Stimulated activated CD4-positive, alpha-beta T cell treated with anti-CD3 and anti-CD28 coated beads, Interleukin-12 subunit alpha, Interleukin-12 subunit beta, amount 100 ng/mL, for 4 hours (primary cell): Measurements from ENCODE around the gene ARMS2.
A peak's percentile ranks its signal among the peaks of the same experiment; 100 is the strongest.

Experiments
- DNase-seq: peaks from one replicate; pipeline ENCODE4 v3.0.0-alpha.2; 2020

ARMS2 gene, protein sequence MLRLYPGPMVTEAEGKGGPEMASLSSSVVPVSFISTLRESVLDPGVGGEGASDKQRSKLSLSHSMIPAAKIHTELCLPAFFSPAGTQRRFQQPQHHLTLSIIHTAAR

GRCh38 chr10:122454603-122455080, at the start of gene ARMS2:
Gene ARMS2 (plus strand): TSS chr10:122454653. CDS start chr10:122454728, 75 bp downstream.
- DNase-seq, result no peak

GRCh38 chr10:122407375-122408125, 46.9 kb upstream of the ARMS2 start:
- DNase-seq, result peak; percentile 19

DNA sequence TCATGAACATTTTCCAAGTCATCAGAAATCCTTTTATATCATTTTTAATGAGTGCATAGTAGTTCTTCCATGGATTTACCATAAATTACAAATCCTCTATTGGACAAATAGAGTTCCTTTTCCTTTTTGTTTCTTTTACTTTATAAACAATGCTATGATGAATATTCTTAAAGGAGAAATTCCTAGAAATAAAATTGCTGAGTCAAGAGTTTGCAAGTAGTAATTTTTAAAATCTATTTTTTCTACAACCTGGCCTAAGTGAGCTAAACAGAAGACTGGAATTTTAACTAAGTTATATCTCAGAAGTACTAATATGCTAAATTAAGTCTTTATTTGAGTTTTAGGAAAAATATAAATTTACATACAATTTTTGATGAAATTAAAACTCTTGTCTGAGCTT, 41.1 kb upstream of the ARMS2 start:
- no peak for DNase-seq

GRCh38 chr10:122417667-122418066, 36.8 kb upstream of the ARMS2 start:
- DNase-seq, result no peak

- DNase-seq, result no peak
These were observed 35.4 kb upstream of the ARMS2 start for GRCh38 chr10:122419016-122419415.

DNA sequence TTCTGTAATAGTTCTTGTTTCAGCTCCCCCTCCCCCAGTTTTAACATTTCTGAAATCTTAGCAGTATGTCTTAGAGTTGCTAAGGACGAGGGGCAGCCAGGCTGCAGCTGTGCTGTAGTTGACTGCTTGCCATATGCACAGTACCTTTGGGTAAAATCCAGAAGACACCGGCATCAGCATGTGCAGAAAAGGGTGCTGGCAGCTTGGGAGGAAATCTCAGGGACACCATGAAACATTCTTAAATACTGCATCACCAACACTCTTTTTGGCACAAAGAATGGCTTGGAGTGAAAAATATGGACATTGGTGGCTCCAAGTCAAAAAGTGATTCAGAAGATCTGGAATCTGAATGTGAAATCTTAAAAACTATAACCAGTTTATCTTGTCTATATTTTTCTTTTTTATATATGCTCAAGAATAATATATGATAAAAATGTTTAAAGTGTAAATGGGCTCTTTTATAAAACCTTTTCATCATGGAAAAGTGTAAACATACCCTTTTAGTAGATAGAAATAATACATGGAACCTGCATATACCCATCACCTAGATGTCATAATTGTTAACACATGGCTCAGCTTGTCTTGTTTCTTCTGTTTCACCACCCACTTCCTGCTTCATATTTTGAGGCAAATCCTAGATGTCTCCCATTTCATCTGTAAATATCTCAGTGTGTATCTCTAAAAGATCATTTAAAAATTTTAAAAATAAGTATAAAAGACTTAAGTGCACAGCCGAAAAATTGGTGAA, 34.4 kb upstream of the ARMS2 start:
- DNase-seq, result no peak

DNA sequence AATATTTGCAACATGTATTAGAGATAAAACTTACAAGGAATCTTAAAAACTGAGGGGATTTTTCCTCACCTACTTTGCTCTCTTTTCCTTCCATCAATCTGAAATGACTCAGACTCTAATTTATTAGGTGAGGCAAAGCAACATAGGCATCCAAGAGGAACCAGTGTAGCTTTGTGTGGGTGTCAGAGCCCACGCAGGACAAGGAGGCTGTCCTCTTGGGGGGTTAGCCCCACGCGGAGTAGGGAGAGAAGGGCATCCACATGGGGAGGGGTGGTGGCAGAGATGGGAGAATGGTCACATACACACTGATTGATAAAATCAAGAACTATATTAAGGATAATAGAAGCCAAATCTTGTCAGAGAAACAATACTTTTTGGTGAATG, 33.8 kb upstream of the ARMS2 start:
- DNase-seq, result no peak

DNA sequence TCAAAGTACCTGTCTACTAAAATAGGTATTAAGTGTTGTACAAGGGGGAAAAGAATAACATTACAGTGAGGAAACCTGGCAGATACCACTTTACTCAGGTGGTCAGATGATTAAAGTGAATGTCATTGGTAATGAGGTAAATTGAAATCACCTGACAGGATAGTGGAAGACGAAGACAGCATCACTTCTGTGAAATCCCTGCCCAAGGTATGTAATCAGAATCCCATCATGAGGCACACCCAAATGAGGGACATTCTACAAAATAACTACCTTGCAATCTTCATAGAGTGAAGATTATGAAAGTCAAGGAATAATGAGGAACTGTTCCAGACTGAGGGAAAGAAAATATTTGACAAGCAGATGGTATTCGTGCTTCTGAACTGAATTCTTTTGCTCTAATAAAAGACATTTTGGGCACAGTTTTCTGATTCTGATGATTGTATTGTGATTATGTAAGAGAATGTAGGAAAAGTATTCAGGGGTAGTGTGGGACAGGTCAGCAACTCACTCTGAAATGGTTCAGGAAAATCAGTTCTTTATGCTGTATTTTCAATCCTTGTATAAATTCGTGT, 33.3 kb upstream of the ARMS2 start:
- no peak for DNase-seq

- DNase-seq, result no peak
These were observed 32.7 kb upstream of the ARMS2 start for GRCh38 chr10:122421742-122422141.

- no peak for DNase-seq
These were observed 32.0 kb upstream of the ARMS2 start for GRCh38 chr10:122422266-122422989.

DNA sequence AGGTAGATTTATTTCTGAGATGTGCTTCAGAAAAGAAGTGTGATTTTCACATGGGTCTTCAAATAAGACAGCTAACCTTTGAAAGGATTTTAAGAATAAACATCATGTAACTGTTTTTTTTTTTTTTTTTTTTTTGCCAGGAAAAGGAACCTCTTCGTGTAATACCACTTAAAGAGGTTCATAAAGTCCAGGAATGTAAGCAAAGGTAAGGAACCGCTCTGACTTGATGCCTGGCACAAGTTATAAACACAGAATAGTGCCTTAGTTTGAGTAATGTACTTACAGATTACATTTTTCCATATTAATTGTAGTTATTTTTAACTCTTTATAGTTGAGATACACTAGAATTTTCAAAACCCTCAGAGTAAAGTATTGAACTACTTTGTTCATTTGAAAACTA, 30.4 kb upstream of the ARMS2 start:
- no peak for DNase-seq

GRCh38 chr10:122426829-122427228, 27.6 kb upstream of the ARMS2 start:
- no peak for DNase-seq

DNA sequence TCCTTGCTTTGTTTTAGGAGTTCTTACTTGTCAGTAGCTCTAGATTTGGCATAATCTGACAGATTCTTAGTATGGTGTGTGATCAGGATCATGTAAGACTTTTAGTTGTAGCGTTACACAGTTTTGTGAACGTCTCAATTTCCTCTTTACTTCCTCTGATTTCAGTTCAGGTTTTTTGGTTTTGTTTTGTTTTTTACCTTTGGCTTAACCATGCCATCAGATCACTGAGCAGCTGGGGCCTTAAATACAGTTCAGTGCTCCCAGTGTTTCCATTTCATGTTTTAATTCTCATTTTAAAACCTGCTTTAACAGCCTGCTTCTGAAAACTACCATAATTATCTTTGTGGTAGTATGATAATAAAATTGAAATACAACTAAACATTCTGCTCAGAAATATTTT, 27.2 kb upstream of the ARMS2 start:
- no peak for DNase-seq

DNA sequence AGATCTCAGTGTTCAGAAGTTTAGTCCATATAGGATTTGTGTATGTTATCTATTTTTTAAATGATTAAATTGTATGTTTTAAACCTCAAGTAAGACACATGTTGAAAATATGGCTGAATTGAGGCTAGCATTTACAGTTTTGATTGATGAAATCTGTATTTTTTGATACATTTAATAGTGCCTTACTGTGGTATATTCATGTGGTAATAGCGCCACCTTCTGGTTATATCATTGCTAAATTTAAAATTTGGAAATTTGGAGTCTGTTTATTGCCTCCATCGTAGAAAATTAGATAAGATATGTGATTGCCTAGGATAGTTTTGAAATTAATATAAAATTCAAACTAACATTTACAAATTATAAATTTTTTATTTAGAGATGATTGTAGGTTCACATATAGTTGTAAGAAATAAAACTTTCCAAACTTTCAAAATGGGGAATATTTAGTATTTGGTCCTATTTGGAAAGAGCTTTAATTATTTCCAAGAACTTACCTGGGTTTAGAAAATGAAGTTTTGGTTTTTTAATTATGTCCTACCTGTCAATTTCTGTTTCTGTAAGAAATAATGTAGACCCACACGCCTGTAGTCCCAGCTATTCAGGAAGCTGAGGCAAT, 19.1 kb upstream of the ARMS2 start:
- DNase-seq, result no peak

- no peak for DNase-seq
These were observed 12.5 kb upstream of the ARMS2 start for GRCh38 chr10:122441961-122442360.

DNA sequence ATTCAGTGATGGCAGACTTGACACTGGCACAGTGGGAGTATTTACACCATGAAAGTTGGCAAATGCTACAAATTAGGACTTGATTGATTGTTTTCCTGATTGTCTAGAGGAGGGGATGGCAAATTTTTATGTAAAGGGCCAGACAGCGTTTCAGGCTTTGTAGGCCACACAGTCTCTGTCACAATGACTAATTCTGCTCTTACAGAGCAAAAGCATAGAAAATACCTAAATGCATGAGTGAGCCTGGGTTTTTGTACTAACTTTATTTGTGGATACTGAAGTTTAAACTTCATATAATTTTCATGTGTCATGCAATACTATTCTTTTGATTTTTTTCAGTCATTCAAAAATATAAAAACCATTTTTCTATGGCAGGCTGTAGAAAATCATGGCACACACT, 9.0 kb upstream of the ARMS2 start:
- no peak for DNase-seq

- DNase-seq, result no peak
These were observed 8.5 kb upstream of the ARMS2 start for GRCh38 chr10:122445904-122446303.

DNA sequence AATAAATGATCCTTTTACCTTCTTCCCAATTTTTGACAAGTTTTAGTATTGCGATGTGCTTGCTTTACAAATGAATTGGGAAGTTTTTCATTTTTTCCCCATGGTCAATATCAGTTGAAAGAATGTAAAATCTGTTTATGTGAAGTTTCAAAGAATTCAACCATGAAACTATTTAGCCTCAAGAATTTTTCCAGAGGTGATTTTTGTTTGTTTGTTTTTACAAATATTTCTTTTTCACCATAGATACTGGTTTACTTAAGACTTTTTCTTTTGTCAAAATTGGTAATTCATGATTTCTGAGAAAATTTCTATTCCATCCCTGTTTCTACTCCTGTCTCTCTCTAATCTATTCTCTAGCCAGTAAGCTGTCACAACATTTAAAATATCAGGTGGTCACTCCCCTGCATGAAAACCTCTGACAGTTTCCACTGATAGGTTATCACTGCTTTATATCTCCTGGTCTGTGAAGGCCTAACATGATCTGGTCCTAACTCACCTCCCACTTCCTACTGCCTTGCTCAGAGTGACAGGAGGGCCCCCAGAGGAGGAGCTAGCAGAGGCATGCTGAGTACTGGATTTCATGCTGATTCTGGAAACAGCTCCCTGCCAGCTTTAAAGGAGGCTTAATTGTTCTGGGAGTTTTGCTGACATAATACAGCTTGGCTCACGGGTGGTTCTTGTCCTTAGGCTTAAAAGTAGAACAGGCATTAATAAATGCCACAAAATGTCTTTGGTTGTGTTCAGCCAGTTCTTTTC, 7.6 kb upstream of the ARMS2 start:
- DNase-seq, result no peak

GRCh38 chr10:122448600-122448999, 5.9 kb upstream of the ARMS2 start:
- DNase-seq, result no peak

GRCh38 chr10:122449153-122449552, 5.3 kb upstream of the ARMS2 start:
- no peak for DNase-seq

- DNase-seq, result no peak
These were observed 4.0 kb upstream of the ARMS2 start for GRCh38 chr10:122450353-122450990.
